Osteocyte (in vitro differentiated cells): ENCODE data around the gene RBM46. TPM values are rescaled to one million over a fixed set of nuclear protein-coding genes. Genes with fewer than 3 reads are reported as not detected.

Experiments
- DNase-seq: peaks from one replicate; pipeline ENCODE4 v3.0.0; 2021; ENCODE audit warnings: mixed read lengths; ENCODE audit not compliant: unreplicated experiment; ENCODE audit errors: extremely low spot score
- H3K27ac Mint-ChIP-seq: one replicate; pipeline ENCODE4 v1.8.0; 2021; ENCODE audit warnings: mild to moderate bottlenecking, mixed read lengths; ENCODE audit not compliant: unreplicated experiment
- H3K27me3 Mint-ChIP-seq: one replicate; pipeline ENCODE4 v1.8.0; 2021; ENCODE audit warnings: mixed read lengths; ENCODE audit not compliant: unreplicated experiment
- H3K36me3 Mint-ChIP-seq: one replicate; pipeline ENCODE4 v1.8.0; 2021; ENCODE audit warnings: mixed read lengths; ENCODE audit not compliant: unreplicated experiment
- H3K4me1 Mint-ChIP-seq: one replicate; pipeline ENCODE4 v1.8.0; 2021; ENCODE audit warnings: mixed read lengths; ENCODE audit not compliant: unreplicated experiment
- H3K4me3 Mint-ChIP-seq: one replicate; pipeline ENCODE4 v1.8.0; 2021; ENCODE audit warnings: mild to moderate bottlenecking, moderate library complexity, mixed read lengths; ENCODE audit not compliant: unreplicated experiment
- H3K9me3 Mint-ChIP-seq: one replicate; pipeline ENCODE4 v1.8.0; 2021; ENCODE audit warnings: mixed read lengths; ENCODE audit not compliant: unreplicated experiment
- total RNA-seq: library from RNA; stranded (reverse); gene quantifications from 2 replicates; pipeline ENCODE4 v1.2.1, GENCODE V29; 2021
- TF ChIP-seq, protein P1 (sequence below): fragments of 200-600 bp; sonication (generic); IDR thresholded peaks from 2 replicates; pipeline ENCODE4 v1.5.0; 2021; ENCODE audit warnings: antibody characterized with exemption, mild to moderate bottlenecking, moderate library complexity

The RBM46 gene
- total RNA-seq, 1 donor from 2014 or later, result not detected

DNA sequence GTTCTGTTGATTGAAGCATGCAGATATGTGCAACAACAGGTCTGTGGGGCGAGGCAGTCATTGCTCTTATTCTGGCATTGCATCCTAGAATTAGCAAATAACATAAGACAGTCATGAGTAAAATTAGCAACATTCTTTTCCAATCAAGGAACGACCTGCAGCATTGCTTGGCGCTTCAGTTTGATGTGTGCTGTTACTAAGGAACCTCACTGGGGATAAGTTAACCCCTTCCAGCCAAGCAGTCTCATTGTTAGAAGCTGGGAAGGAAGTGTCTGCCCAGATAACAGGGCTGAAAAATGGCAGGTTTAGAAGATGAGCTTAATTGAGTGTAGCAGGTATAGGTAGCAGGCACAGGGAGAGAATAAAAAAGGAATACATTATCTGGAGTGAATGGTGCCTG is 55.4 kb downstream of the RBM46 start:
- Mint-ChIP-seq H3K4me1 (no peaks in the 10 kb centered on the region), H3K27ac (no peak overlapping the region), H3K27me3 (no peaks in the 10 kb centered on the region), H3K4me3 (no peak overlapping the region), H3K9me3 (peaks cover 34% of the 10 kb centered on the region), H3K36me3 (no peaks in the 10 kb centered on the region)
- TF ChIP-seq, protein P1, sequence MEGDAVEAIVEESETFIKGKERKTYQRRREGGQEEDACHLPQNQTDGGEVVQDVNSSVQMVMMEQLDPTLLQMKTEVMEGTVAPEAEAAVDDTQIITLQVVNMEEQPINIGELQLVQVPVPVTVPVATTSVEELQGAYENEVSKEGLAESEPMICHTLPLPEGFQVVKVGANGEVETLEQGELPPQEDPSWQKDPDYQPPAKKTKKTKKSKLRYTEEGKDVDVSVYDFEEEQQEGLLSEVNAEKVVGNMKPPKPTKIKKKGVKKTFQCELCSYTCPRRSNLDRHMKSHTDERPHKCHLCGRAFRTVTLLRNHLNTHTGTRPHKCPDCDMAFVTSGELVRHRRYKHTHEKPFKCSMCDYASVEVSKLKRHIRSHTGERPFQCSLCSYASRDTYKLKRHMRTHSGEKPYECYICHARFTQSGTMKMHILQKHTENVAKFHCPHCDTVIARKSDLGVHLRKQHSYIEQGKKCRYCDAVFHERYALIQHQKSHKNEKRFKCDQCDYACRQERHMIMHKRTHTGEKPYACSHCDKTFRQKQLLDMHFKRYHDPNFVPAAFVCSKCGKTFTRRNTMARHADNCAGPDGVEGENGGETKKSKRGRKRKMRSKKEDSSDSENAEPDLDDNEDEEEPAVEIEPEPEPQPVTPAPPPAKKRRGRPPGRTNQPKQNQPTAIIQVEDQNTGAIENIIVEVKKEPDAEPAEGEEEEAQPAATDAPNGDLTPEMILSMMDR, result no peak
- DNase-seq, result no peak

DNA sequence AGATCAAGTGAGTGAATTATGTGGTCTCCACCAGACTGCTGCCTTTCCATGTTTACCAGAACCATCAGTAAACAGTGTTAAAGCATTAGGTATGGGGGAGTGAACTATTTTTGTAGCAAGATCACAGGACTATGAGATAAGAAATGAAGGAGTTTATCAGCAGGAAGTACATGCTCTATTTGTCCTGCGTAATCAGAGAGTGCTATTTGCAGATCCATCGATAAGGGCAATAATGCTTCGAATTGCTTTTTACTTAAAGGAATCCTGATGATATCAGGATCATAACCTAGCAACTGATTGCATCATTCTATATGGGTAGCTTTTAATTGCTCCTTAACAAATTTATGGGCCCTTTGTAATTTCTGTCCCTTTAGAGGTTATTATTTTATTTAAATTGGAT is 57.1 kb downstream of the RBM46 start:
- TF ChIP-seq, protein P1, result no peak
- Mint-ChIP-seq H3K9me3 (peaks cover 30% of the 10 kb centered on the region), H3K36me3 (no peaks in the 10 kb centered on the region), H3K27me3 (no peaks in the 10 kb centered on the region), H3K4me3 (no peak overlapping the region), H3K4me1 (no peaks in the 10 kb centered on the region), H3K27ac (no peak overlapping the region)
- no peak for DNase-seq

DNA sequence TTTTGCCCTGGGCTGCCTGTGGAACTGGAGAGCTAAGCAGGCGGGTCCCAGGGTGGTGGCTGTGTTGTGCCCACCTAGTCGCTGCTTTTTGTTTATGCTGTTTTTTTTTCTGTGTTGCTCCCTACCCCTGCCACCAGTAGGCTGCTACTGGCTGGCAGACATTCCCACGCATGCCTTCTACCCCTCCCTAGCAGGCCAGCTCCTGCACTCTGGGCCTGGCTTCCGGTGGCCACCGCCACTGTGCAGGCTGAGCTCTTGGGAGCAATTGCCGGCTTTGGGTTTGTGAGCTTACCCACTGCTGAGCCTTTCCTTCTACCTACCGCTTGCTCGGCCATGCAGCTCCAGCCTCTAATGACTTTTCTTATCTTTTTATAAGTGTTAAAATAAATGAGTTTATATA is 57.6 kb downstream of the RBM46 start:
- Mint-ChIP-seq H3K4me1 (no peaks in the 10 kb centered on the region), H3K27me3 (no peaks in the 10 kb centered on the region), H3K9me3 (peaks cover 25% of the 10 kb centered on the region), H3K27ac (no peak overlapping the region), H3K4me3 (no peak overlapping the region), H3K36me3 (no peaks in the 10 kb centered on the region)
- TF ChIP-seq, protein P1, result no peak
- no peak for DNase-seq

DNA sequence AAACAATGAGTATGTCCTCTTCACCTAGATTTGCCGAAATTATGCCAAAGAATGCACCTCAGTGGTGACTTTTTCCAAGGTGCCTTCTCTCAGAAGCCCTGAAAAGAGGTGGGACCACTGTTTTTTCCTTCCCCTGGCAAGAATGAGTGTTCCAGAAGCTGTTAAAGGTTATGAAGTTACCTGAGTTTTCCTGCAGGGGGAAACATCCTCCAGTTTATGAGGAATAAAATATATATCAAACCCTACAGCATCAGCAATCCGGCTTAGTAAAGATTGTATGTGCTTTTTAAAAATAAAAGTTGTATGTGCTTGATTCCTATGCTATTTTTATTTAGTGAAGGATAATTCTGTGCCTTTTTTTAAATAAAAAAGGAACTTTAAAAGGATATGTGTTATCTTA is 73.3 kb downstream of the RBM46 start:
- peaks cover 5% of the 10 kb centered on the region for H3K9me3 Mint-ChIP-seq
- H3K4me1 Mint-ChIP-seq, result no peaks in the 10 kb centered on the region
- TF ChIP-seq, protein P1, result peak; percentile 9
- no peaks in the 10 kb centered on the region for H3K36me3 Mint-ChIP-seq
- no peak for DNase-seq
- H3K4me3 Mint-ChIP-seq, result no peak overlapping the region
- H3K27me3 Mint-ChIP-seq, result no peaks in the 10 kb centered on the region
- H3K27ac Mint-ChIP-seq, result no peak overlapping the region

DNA sequence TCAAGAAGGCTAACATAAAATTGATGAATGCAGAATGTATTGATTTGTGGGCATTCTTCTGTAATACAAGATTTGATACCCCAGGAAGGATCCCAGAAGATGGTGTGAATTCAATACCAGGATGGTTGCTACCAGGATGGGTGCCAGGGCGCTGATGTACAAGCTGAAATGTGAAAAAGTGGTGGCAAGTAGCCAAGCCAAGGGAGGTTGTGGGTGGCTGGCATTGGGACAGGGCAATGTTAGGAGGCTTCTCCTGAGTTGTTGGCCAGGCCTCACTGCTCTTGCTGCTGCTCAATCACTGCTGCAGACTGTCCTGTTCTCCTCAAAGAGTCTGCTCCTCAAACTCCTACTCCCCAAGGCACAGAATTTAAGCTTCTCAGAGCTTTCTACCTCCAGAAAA is 77.1 kb downstream of the RBM46 start:
- peaks cover under 1% of the 10 kb centered on the region for H3K9me3 Mint-ChIP-seq
- H3K36me3 Mint-ChIP-seq, result no peaks in the 10 kb centered on the region
- TF ChIP-seq, protein P1, result no peak
- no peaks in the 10 kb centered on the region for H3K27me3 Mint-ChIP-seq
- H3K4me3 Mint-ChIP-seq, result no peak overlapping the region
- H3K4me1 Mint-ChIP-seq, result no peaks in the 10 kb centered on the region
- no peak overlapping the region for H3K27ac Mint-ChIP-seq
- no peak for DNase-seq
